ENCODE data around the gene SLAMF1. TPM values are rescaled to one million over a fixed set of nuclear protein-coding genes. Genes with fewer than 3 reads are reported as not detected.

The SLAMF1 gene
- total RNA-seq, 4 donors from 2014 or later, result 0.33 to 2.5 (median 0.76) TPM

- H3K27me3 ChIP-seq, result no peaks in the 10 kb centered on the region
- intact Hi-C loops (cut with DNase I), result no loop called here
- WGBS, 2 donors, result 70 to 76% methylated on average over 1 of the region's 1 CpG
- H3K4me3 ChIP-seq (replicated peaks in 1 of 3), result no peak overlapping the region
- no peaks in the 10 kb centered on the region for H3K4me1 ChIP-seq
- H3K27ac ChIP-seq, result no peak overlapping the region
- no peaks in the 10 kb centered on the region for H3K9me3 ChIP-seq
- H3K36me3 ChIP-seq, result no peaks in the 10 kb centered on the region
- no peak for DNase-seq
- TF ChIP-seq POLR2A (IDR thresholded peaks at IDR 0.05) (no peak), CTCF (IDR thresholded peaks at IDR 0.05) (no peak)
These were observed 66.5 kb downstream of the SLAMF1 start for GRCh38 chr1:160580221-160580812.

DNA sequence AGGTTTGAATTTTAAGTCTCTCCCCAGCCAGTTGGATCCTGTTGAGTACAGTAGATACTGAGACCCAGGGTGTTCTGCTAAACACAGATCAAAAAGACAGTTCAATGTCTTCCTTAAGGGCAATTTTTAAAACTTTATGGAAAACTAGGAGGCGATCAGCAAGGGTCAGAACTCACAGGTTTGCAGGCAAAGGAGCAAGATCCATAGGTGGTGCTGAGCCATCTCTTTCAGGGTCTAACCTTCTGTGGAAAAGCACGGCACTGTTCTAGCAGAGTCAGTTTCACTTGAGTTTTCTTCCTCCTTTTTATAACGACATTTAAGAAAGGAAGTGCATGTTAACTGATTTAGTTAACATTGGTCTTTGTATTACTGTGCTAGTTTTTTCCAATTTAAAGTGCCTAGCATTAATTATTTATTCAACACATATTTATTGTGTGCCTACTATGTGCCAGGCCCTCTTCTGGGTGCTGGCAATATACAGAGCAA is 67.6 kb downstream of the SLAMF1 start, which contains the start of gene CD84:
TSS of gene CD84 (minus strand) at position 281 of the 486 bp plus-strand sequence. CDS start at position 222, 59 bp downstream.
- H3K9me3 ChIP-seq, result no peaks in the 10 kb centered on the region
- H3K4me3 ChIP-seq (replicated peaks in 1 of 3), result no peak within 1 kb of the TSS
- intact Hi-C loops (cut with DNase I), result no loop called here
- no peak within 1 kb of the TSS for H3K27ac ChIP-seq
- no peaks in the 10 kb centered on the region for H3K4me1 ChIP-seq
- no peak for DNase-seq
- H3K36me3 ChIP-seq, result no peaks in the 10 kb centered on the region
- H3K27me3 ChIP-seq, result no peaks in the 10 kb centered on the region
- 57 to 64% methylated on average over 3 of the region's 3 CpGs for WGBS, 2 donors
- TF ChIP-seq CTCF (IDR thresholded peaks at IDR 0.05), result no peak
- no peak for TF ChIP-seq POLR2A (IDR thresholded peaks at IDR 0.05)

DNA sequence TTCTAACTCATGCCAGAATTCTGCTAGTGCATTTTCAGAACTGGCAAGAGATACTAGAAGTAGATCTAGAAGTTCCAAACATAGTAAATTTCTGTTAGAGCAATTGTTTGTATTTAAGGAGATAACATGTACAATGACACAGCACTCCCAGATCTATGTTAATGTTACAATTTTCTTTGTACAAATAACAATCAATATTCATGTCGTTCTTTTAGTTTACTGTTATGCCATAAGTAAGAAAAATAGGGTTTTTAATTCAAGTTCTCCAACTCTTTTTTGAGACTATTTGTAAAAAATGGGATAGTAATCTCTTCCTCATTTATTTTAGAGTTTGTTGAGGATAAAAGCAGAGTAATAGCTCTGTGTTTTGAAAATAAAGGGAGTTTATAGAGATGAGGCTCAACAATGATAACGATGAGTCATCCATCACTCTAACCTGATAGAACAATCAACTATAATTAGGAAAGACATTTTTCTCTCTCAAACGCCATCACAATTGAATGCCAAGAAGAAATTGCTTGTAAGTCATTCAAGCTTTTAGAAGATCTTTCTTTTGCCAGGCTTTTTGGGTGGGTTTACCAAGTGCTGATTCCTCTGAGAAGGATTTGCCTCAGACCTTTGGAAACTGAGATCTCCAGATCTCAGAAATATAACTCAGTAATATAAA is 68.2 kb downstream of the SLAMF1 start:
- intact Hi-C loops (cut with DNase I), result no loop called here
- no peak for DNase-seq
- Histone ChIP-seq H3K4me3 (replicated peaks in 1 of 3) (no peak overlapping the region), H3K4me1 (no peaks in the 10 kb centered on the region), H3K27me3 (no peaks in the 10 kb centered on the region), H3K9me3 (no peaks in the 10 kb centered on the region), H3K36me3 (no peaks in the 10 kb centered on the region), H3K27ac (no peak overlapping the region)
- 46 to 52% methylated on average over 3 of the region's 3 CpGs for WGBS, 2 donors
- no peak for TF ChIP-seq POLR2A (IDR thresholded peaks at IDR 0.05)
- no peak for TF ChIP-seq CTCF (IDR thresholded peaks at IDR 0.05)

DNA sequence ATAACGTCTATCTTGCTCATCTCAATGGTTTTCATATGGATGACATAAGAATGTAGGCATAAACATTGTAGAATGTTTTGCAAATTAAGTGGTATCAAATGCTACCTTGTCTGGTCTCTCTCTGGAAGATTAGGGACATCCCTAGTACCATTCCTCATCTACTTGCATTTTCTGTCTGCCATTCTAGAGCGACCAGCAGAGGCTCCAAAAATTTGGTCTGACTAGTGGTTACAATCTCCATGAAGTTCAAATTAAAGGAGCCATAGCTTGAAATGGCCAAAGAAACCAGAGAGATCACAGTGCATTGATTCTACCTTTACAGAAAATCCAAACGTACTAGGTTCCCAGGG is 68.7 kb downstream of the SLAMF1 start:
- Histone ChIP-seq H3K9me3 (no peaks in the 10 kb centered on the region), H3K27me3 (no peaks in the 10 kb centered on the region), H3K4me3 (replicated peaks in 1 of 3) (no peak overlapping the region), H3K36me3 (no peaks in the 10 kb centered on the region), H3K27ac (no peak overlapping the region), H3K4me1 (no peaks in the 10 kb centered on the region)
- WGBS, 2 donors, result 72 to 73% methylated on average over 3 of the region's 3 CpGs
- intact Hi-C loops (cut with DNase I), result no loop called here
- no peak for TF ChIP-seq POLR2A (IDR thresholded peaks at IDR 0.05)
- TF ChIP-seq CTCF (IDR thresholded peaks at IDR 0.05), result no peak
- DNase-seq, result no peak

- no peaks in the 10 kb centered on the region for H3K27me3 ChIP-seq
- DNase-seq, result no peak
- no peak overlapping the region for H3K27ac ChIP-seq
- no peaks in the 10 kb centered on the region for H3K4me1 ChIP-seq
- intact Hi-C loops (cut with DNase I), result no loop called here
- no peaks in the 10 kb centered on the region for H3K36me3 ChIP-seq
- TF ChIP-seq POLR2A (IDR thresholded peaks at IDR 0.05), result no peak
- TF ChIP-seq CTCF (IDR thresholded peaks at IDR 0.05), result no peak
- 66 to 70% methylated on average over 2 of the region's 2 CpGs for WGBS, 2 donors
- no peaks in the 10 kb centered on the region for H3K9me3 ChIP-seq
- no peak overlapping the region for H3K4me3 ChIP-seq (replicated peaks in 1 of 3)
These were observed 69.2 kb downstream of the SLAMF1 start for GRCh38 chr1:160577671-160578070.

Measured in thyroid gland (tissue), 4 donors.